Measurements from ENCODE around the gene WARS2.

Gene WARS2

GRCh38 chr1:119083479-119083878 lies 57.0 kb downstream of the WARS2 start:
- no peak for DNase-seq (ENCODE audit: low read depth)

- DNase-seq (ENCODE audit: low read depth) = no peak
Measured at GRCh38 chr1:119081700-119082099, 58.8 kb downstream of the WARS2 start.

- no peak for DNase-seq (ENCODE audit: low read depth)
Measured at GRCh38 chr1:119081267-119081666, 59.2 kb downstream of the WARS2 start.

GRCh38 chr1:119080586-119080985 lies 59.9 kb downstream of the WARS2 start:
- DNase-seq (ENCODE audit: low read depth) = no peak

- DNase-seq (ENCODE audit: low read depth) = no peak
Measured at GRCh38 chr1:119079881-119080280, 60.6 kb downstream of the WARS2 start.

- no peak for DNase-seq (ENCODE audit: low read depth)
Measured at GRCh38 chr1:119075614-119076013, 64.8 kb downstream of the WARS2 start.

GRCh38 chr1:119071321-119071720 lies 69.1 kb downstream of the WARS2 start:
- no peak for DNase-seq (ENCODE audit: low read depth)

- no peak for DNase-seq (ENCODE audit: low read depth)
Measured at GRCh38 chr1:119069682-119070081, 70.8 kb downstream of the WARS2 start.

- no peak for DNase-seq (ENCODE audit: low read depth)
Measured at GRCh38 chr1:119068427-119068826, 72.0 kb downstream of the WARS2 start.

GRCh38 chr1:119061700-119062099 lies 78.8 kb downstream of the WARS2 start:
- DNase-seq (ENCODE audit: low read depth) = no peak

- DNase-seq (ENCODE audit: low read depth) = no peak
Measured at GRCh38 chr1:119055568-119055967, 84.9 kb downstream of the WARS2 start.

- no peak for DNase-seq (ENCODE audit: low read depth)
Measured at GRCh38 chr1:119053917-119054316, 86.5 kb downstream of the WARS2 start.

- no peak for DNase-seq (ENCODE audit: low read depth)
Measured at GRCh38 chr1:119052267-119052666, 88.2 kb downstream of the WARS2 start.

- no peak for DNase-seq (ENCODE audit: low read depth)
Measured at GRCh38 chr1:119048624-119049404, 91.6 kb downstream of the WARS2 start.

GRCh38 chr1:119046785-119047438 lies 93.5 kb downstream of the WARS2 start:
- no peak for DNase-seq (ENCODE audit: low read depth)

- DNase-seq (ENCODE audit: low read depth) = no peak
Measured at GRCh38 chr1:119046429-119046784, 94.0 kb downstream of the WARS2 start.

GRCh38 chr1:119045096-119045746 lies 95.2 kb downstream of the WARS2 start:
- DNase-seq (ENCODE audit: low read depth) = no peak

GRCh38 chr1:119040906-119041305 lies 99.5 kb downstream of the WARS2 start:
- no peak for DNase-seq (ENCODE audit: low read depth)

GRCh38 chr1:119040489-119040888 lies 100.0 kb downstream of the WARS2 start:
- DNase-seq (ENCODE audit: low read depth) = no peak

GRCh38 chr1:119038363-119038762 lies 102.1 kb downstream of the WARS2 start:
- DNase-seq (ENCODE audit: low read depth) = no peak

- DNase-seq (ENCODE audit: low read depth) = no peak
Measured at GRCh38 chr1:119034359-119034758, 106.1 kb downstream of the WARS2 start.

- no peak for DNase-seq (ENCODE audit: low read depth)
Measured at GRCh38 chr1:119032986-119033385, 107.5 kb downstream of the WARS2 start.

- DNase-seq (ENCODE audit: low read depth) = no peak
Measured at GRCh38 chr1:119027759-119028158, 112.7 kb downstream of the WARS2 start.

Measured in activated T-cell treated with anti-CD3 and anti-CD28 coated beads for 24 hours (primary cell).